Neural progenitor cell (in vitro differentiated cells): Measurements from ENCODE around the gene PPM1E.

Source experiments
- EZH2 ChIP-seq: fragments of 200-600 bp; sonication (generic); IDR thresholded peaks from 2 replicates; pipeline ENCODE4 v1.6.1; 2017; ENCODE audit warnings: antibody characterized with exemption, mild to moderate bottlenecking, moderate library complexity
- EZH2phosphoT487 ChIP-seq: fragments of 200-600 bp; sonication (generic); IDR thresholded peaks from 2 replicates; pipeline ENCODE4 v1.6.1; 2017; ENCODE audit warnings: antibody characterized with exemption
- TF ChIP-seq, protein P1 (sequence below): fragments of 200-600 bp; sonication (generic); IDR thresholded peaks from 2 replicates; pipeline ENCODE4 v1.5.1; 2017; ENCODE audit warnings: antibody characterized with exemption, mild to moderate bottlenecking

DNA sequence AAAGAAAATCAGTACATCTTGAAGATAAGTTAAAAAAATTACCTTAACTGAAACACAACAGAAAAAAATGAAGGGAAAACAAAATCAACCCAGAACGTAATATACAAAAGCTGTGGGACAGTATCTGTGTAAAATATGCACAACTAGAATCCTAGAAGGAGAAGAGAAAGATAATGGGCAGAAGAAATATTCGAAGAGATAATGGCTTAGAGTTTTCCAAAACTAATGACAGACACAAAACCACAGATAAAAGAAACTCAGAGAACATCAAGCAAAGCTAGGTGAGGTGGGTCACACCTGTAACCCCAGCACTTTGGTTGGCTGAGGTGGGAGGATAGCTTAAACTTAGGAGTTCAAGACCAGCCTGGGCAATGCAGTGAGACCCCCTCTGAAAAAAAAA, 234.0 kb downstream of the PPM1E start:
- TF ChIP-seq, protein P1, sequence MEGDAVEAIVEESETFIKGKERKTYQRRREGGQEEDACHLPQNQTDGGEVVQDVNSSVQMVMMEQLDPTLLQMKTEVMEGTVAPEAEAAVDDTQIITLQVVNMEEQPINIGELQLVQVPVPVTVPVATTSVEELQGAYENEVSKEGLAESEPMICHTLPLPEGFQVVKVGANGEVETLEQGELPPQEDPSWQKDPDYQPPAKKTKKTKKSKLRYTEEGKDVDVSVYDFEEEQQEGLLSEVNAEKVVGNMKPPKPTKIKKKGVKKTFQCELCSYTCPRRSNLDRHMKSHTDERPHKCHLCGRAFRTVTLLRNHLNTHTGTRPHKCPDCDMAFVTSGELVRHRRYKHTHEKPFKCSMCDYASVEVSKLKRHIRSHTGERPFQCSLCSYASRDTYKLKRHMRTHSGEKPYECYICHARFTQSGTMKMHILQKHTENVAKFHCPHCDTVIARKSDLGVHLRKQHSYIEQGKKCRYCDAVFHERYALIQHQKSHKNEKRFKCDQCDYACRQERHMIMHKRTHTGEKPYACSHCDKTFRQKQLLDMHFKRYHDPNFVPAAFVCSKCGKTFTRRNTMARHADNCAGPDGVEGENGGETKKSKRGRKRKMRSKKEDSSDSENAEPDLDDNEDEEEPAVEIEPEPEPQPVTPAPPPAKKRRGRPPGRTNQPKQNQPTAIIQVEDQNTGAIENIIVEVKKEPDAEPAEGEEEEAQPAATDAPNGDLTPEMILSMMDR: no peak
- TF ChIP-seq EZH2phosphoT487: no peak
- TF ChIP-seq EZH2: no peak
